Lower leg skin (tissue), 3 donors: Measurements from ENCODE around the gene IFITM1.

ENCODE experiments used
- POLR2A ChIP-seq, 2 donors: fragments of 450-650 bp; IDR thresholded peaks; one replicate each; pipeline ENCODE4 v1.6.1; 2016 to 2017; ENCODE audit warnings: antibody characterized with exemption in 2 of 2, mild to moderate bottlenecking in 1 of 2, moderate library complexity in 1 of 2
- TF ChIP-seq, protein P1 (sequence below), 3 donors: fragments of 450-650 bp; IDR thresholded peaks; one replicate each; pipeline ENCODE4 v1.5.1; 2016; ENCODE audit warnings: antibody characterized with exemption in 3 of 3, mild to moderate bottlenecking in 3 of 3, moderate library complexity in 2 of 3

DNA sequence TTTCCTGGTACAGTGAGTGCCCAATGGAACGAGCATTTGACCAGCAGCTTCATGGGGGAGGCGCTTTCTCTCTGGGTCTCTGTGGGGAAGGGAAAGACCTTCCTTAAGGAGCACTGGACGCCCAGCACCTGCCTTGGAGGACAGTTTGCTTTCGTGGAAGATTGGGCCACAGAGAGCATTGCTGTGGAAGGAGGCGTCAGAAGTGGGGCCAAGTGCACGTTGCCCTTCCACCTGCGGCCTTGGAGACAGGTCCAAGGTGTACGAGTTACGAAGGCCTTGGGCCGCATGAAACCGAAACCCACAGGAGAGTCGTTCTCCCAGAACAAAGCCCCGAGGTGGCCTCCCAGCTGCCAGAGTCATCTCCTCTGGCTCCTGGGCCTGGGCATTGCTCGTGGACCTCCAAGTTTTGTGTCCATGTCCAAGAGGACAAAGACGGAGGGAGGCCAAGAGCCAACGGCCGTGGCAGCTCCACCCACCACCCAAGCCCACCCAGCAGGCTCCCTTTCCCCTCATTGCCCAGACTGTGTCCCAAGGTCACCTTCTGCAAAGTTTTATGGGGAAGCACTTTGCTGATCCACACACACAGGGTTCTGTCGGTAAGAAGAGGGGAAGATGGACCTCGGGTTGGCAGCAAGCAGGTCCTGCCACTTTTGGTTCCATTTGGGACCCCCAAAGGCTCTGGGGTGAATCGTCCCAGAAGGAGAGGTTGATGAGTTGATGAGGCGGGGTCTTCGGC lies 41.5 kb upstream of the IFITM1 start:
- no peak for TF ChIP-seq POLR2A (IDR thresholded peaks at IDR 0.05)
- TF ChIP-seq, protein P1, sequence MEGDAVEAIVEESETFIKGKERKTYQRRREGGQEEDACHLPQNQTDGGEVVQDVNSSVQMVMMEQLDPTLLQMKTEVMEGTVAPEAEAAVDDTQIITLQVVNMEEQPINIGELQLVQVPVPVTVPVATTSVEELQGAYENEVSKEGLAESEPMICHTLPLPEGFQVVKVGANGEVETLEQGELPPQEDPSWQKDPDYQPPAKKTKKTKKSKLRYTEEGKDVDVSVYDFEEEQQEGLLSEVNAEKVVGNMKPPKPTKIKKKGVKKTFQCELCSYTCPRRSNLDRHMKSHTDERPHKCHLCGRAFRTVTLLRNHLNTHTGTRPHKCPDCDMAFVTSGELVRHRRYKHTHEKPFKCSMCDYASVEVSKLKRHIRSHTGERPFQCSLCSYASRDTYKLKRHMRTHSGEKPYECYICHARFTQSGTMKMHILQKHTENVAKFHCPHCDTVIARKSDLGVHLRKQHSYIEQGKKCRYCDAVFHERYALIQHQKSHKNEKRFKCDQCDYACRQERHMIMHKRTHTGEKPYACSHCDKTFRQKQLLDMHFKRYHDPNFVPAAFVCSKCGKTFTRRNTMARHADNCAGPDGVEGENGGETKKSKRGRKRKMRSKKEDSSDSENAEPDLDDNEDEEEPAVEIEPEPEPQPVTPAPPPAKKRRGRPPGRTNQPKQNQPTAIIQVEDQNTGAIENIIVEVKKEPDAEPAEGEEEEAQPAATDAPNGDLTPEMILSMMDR (IDR thresholded peaks at IDR 0.05) = no peak
